DMS114 treated with DMSO at 0.1 percent for 48 hours (cell line): ENCODE results near the gene TRIB2.

Experiments used
- DNase-seq: peaks from one replicate; lab custom pipeline; 2025; ENCODE audit not compliant: unreplicated experiment; lab: John Stamatoyannopoulos, UW

Gene TRIB2

DNA sequence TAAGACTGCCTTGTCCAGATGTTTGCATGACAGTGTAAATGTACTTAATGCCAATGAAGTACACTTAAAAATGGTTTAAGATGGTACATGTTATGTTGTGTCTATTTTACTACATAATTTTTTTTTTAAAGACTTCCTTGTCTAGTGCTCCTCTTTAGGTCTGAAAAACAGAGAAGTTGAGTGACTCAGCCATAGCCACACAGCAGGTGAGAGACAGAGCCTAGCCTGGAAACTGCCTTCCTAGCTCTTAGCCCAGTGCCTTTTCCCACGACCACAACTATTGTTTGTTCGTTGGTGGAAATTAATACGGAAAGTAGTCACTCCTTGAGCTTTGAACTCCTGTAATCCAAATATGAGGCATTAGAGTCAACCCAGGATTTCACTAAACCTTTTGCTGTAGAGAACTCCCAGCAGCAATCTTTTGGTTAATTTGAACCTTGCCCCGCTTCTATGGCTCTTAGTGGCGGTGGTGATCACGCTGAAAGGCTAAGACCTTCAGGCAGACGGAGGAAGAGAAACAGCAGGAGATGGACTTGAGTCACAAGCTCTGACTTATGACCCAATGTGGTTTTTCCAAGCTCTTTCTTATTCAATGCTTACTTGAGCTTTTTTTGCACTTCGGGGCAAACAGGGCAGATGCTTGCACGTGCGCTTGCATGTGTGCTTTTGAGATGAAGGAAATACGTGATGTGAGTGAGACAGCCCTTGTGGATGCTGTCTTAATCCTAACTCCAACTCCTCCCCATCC lies 21.2 kb downstream of the TRIB2 start:
- no peak for DNase-seq

- DNase-seq = no peak
Measured at GRCh38 chr2:12739721-12740254, 23.1 kb downstream of the TRIB2 start.

GRCh38 chr2:12741380-12741779 lies 24.6 kb downstream of the TRIB2 start:
- no peak for DNase-seq

GRCh38 chr2:12742891-12743290 lies 26.2 kb downstream of the TRIB2 start:
- DNase-seq = no peak

GRCh38 chr2:12750166-12750905 lies 33.6 kb downstream of the TRIB2 start:
- no peak for DNase-seq

DNA sequence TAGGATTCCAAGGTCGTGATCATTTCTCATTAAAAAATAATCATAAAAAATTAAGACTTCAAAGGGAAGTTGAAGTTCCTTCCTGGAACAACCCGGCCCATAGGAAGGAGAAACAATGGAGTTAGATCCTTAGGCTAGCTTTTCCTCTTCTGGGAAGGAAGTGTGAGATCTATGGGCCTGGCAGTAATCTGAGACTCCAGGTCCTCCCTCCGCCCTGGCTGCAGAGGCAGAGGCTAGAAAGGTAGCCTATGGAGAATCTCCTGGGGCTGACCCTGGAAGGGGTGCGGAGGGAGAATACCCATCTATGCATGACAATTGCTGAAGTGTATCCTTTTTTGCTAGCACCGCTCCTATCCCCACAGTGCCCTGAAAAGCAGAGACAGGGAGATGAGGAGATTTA lies 37.9 kb downstream of the TRIB2 start:
- no peak for DNase-seq

- DNase-seq = no peak
Measured at GRCh38 chr2:12755384-12755783, 38.6 kb downstream of the TRIB2 start.

- DNase-seq = no peak
Measured at GRCh38 chr2:12759248-12759647, 42.5 kb downstream of the TRIB2 start.

- no peak for DNase-seq
Measured at GRCh38 chr2:12761104-12761503, 44.4 kb downstream of the TRIB2 start.

GRCh38 chr2:12762337-12762736 lies 45.6 kb downstream of the TRIB2 start:
- no peak for DNase-seq

- DNase-seq = no peak
Measured at GRCh38 chr2:12762976-12763375, 46.2 kb downstream of the TRIB2 start.

GRCh38 chr2:12763486-12763885 lies 46.8 kb downstream of the TRIB2 start:
- DNase-seq = no peak

DNA sequence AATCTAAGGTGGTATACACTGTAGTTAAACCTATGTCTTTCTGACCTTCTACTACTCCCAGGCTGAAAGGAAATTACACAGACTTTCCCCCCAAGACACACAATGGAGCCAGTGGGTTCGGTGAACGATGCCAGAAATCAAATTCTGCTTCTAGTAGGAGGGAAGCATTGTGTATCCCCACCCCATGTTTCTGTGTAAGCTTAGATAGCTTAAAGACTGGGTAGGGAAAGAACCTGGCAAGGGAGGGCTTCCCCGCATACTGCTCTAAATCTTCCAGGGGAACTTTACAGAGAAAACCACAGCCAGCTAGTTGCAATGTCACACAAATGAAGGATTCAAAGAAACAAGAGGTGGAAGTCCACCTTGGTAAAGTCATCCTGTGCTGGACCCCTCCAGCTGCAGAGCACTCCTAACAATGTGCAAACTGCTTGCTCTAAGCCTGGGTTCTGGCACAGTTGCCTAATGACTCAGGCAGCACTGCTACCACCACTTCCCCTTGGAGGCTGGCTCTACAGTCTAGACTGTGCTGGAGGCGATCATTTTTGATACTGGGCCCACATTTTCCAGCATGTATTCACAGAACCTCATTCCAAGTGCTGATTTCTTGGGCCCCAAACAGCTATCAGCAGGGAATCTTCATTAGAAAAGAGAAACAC lies 47.5 kb downstream of the TRIB2 start:
- DNase-seq = no peak

GRCh38 chr2:12764849-12765605 lies 48.3 kb downstream of the TRIB2 start:
- DNase-seq = no peak

- no peak for DNase-seq
Measured at GRCh38 chr2:12766421-12766879, 49.7 kb downstream of the TRIB2 start.

GRCh38 chr2:12767541-12767940 lies 50.8 kb downstream of the TRIB2 start:
- no peak for DNase-seq

DNA sequence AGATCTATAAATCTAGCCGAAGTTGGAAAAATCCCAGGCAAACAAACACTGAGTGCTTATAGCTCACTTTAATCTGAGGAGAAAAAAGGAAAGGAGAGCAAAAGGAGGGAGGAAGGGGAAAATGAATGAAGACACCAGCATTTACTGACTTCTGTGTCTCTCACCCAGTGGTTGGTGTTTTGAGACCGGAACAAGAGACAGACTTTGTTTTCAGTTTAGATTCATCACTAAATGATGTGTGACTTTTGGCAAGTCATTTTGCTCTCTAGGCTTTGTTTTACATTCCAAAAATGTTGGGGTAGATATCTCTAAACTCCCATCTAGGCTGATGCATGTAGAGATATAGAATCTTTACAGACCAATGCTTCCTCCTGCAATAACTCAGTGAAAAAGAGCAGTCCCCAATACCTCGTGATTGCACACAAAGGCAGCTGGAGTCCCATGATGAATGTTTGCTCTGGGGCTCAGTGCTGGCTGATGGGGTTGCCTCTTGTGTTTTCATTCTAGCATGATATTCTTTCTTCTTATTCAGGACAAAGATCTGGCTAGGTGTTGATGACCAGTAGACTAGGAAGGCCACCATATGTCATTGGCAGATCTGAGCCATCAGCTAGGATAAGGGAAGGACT lies 51.4 kb downstream of the TRIB2 start:
- no peak for DNase-seq

DNA sequence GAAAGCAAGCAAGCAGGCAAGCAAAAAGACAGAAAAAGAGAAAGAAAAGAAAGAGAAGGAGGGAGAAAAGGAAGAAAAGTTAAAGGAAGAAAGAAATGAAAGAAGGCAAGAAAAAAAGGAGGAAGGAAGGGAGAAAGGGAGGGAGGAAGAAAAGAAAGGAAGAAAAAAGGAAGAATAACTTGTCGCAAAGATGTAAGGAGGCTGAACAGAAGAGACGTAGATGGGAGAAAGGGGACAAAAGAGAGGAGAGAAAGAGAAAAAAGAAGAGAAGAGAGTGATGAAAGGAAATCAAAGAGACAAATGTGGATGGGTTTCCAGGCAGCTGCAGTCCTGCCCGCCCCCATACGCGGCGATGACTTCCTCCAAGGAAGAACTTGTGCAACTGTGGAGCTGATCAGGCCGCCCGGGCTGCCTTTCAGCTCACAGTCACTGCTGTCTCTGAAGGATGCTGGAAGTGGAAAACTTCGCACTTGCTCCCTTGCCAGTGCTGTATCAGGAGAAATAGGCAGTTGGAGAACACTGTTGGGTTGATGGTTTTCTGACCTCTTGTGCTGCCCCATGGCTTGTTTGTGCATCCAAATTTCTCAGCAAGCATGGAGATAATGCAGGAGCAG lies 52.9 kb downstream of the TRIB2 start:
- no peak for DNase-seq

- no peak for DNase-seq
Measured at GRCh38 chr2:12770300-12770968, 53.7 kb downstream of the TRIB2 start.

- no peak for DNase-seq
Measured at GRCh38 chr2:12771154-12771553, 54.4 kb downstream of the TRIB2 start.
